Stimulated activated CD8-positive, alpha-beta memory T cell treated with anti-CD3 and anti-CD28 coated beads, Interleukin-7, amount 100 ng/mL, for 48 hours (primary cell): Measurements from ENCODE around the gene WWC1.
"Not testable (repeated sequence)": the region's sequence is repeated elsewhere in the genome, so short reads cannot be mapped to it uniquely, and the experiment has no call there.

Source experiments
- DNase-seq, 2 donors: peaks; one replicate each; pipeline ENCODE4 v3.0.0-alpha.2; 2020; ENCODE audit warnings: low read depth in 1 of 2; ENCODE audit errors: extremely low read depth in 1 of 2

WWC1 gene

DNA sequence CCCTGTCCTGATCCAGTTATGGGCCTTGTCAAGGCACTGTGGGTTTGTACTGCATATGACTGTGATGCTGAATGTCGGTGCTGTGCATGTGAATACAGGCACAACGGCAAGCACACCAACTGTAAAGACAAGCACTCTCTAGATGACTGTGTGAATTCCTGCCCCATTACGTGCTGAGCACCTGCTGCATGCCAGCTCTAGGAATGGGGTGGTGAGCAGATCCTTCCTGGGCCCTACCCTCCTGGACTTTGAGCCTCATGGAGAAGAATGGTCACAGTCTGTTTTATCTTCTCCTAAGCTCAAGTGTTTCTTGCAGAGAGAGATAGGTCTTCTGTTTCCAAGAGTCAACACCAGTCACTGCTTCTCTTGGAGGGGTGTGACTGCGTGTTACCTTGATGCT lies 138.9 kb downstream of the WWC1 start:
- DNase-seq, result no peak

DNA sequence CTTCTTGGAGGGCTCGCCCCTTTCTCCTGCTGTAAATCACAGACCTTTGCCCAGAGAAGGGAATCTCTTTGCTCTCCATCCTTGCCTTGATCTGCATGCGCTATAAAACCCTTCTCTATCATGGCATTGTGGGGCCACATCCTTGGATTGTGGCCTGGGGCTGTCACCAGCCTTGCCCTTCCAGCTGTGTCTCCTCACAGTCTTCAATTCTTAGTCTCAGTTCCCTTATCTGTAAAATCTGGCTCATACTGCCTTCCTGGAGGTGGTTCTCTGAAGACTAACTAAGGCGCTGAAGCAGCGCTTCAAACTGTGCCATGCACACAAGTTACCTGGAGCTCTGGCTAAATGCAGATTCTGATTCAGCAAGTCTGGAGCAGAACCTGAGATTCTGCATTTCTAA lies 141.5 kb downstream of the WWC1 start:
- no peak for DNase-seq

DNA sequence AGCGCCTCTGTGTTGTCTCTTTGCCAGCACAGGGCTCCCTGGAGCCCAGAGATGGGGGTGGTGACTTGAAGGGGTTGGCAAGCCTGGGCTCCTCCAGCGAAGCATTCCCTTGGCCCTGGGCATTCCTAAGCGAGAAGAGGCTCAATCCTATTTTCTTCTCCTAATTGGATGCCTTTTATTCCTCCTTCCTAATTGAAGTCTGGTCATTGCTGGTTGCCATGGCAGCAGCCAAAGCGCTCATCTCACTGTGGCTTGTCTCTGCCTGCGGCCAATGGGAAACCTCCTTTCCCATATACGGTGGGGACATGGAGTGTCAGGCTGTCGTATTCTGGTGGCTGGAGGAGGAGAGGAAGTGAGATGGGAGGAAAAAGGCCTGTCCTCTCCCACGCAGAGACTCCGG lies 142.6 kb downstream of the WWC1 start:
- no peak for DNase-seq

DNA sequence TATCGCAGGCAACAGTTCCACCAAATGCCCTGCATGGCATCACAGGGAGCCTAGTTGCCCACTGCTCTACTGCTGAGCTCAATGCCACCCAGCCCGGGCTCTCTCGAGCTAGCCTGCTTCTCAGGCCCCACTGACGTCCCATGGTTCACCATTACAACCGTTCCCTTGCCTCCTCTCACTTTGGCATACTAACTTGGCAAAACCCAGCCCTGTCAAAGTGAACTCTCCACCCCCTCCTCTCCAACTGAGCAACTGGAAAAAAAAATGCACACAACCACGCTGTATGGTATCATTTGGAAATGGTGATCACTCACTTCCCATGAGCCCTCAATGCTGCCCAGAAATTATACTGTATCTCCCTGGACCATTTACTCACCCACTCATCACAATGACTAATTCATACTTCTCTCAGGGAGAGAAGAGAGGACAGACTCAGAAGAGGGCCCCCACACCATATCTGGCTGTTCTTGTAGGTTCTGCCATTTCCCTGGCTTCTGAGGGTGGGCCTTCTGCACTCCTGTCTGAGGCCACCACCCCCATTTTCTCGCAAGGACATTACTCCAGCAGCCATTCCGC lies 143.4 kb downstream of the WWC1 start:
- DNase-seq, result no peak

DNA sequence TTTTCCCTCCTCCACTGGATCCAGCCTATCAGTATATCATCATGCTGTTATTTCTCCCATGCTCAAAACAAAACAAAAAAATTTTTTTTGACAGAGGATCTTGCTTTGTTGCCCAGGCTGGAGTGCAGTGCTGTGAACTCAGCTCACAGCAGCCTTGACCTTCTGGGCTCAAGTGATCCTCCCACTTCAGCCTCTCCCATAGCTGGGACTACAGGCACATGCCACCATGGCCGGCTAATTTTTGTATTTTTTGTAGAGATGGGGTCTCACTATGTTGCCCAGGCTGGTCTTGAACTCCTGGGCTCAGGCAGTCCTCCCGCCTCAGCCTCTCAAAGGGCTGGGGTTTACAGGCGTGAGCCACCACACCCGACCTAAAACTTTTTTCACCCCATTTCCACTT lies 143.9 kb downstream of the WWC1 start:
- not testable (repeated sequence) for DNase-seq

DNA sequence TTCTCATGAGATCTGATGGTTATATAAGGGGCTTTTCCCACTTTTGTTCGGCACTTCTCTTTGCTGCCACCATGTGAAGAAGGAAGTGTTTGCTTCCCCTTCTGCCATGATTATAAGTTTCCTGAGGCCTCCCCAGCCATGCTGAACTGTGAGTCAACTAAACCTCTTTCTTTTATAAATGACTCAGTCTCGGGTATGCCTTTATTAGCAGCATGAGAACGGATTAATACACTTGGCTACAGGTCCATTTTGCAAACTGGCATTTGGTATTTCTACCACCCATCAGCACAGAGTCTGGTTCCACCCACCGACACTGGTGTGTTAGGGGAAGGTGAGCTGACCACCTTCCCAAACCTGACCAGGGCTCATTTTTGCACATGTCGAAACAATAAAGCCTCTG lies 146.9 kb downstream of the WWC1 start:
- no peak for DNase-seq

DNA sequence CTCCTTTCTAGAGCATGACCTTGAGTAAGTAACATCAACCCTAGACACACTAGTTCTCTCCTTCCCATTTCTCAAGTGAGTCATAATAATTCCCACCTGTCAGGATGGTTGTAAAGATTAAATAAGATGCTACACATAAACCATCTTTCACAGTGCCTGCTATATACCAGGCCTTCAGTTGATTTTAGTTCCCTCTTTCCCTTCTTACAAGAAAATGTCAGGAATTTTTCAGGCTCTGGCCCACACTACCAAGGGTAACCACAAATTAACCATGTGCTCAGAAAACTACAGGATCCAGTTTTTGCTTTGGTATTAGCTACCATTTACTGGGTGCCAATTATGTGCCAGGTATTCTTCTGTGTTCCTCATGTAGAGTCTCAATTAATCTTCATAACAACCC lies 152.1 kb downstream of the WWC1 start:
- DNase-seq, result no peak

DNA sequence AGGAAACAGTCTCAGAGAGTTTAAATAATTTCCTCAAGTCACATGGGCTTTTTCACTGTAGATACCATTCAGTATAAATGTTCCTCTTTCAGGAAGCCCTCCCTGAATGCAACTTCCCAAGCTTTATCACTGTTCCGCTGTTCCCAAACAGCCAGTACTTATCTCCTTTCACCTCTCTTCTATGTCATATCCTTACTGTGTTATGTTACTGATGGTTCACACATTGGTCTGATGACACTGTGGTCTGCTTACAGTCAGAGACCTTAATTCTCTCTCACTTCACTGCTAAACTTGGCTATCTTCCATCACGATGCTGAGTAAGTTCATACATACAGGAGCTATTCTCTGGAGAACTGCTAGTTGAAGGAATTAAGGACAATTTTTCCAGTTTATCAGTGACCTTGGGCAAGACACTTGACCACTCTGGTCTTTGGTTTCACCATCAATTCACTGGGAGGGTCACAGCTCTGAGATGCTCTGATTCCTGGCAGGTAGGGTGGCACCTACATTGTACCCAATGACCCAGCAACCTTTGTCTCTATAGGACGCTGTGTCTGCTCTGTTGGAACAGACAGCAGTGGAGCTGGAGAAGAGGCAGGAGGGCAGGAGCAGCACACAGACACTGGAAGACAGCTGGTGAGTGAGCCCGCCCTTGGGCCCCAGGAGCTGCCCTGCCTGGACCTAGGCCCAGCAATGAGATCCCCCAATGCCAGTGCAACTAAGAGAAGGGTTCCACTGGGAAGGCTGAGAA lies 152.7 kb downstream of the WWC1 start:
- no peak for DNase-seq

DNA sequence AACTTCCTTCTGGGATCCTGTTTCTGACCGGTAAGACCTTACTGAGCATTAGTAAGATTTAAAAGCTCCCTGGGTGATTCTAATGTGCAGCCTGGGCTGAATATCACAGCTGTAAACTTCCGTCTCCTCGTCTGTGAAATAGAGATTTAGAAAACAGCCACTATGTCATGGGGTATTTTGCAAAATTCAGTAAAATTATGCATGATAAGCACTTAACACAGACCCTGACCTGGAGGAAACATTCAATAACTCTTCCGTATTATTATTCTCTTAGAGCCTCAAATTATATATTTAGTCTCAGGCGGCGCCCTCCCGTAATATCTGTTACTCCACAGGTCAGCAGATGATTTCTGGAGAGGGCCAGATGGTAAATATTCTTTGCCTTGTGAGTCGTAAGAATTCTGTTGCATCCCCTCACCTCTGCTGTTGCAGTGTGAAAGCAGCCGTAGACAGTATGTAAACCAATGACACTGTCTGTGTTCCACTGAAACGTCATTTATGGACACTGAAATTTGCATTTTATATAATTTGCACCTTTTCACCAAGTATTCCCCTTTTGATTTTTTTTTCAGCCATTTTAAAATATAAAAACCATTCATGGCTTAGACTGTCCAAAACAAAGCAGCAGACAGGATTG lies 155.7 kb downstream of the WWC1 start:
- no peak for DNase-seq

DNA sequence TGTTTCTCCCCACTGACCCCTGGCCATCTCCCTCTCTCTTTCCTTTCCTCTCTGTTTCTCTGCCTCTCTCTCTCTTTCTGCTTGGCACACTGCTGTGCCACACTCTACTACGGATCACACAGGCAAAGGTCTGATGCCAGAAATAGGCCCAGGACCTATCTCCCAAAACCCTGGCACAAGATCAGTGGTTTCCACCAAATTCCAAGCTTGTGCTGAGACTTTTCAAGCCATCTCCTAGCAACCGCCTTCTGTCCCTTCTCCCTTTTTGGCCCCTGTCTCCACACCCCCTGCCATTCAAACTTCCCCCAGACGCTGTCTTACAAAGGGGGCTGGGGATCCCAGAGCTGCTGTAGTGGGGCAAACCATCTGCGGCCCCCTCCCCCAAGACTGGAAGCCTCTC lies 156.4 kb downstream of the WWC1 start:
- no peak for DNase-seq

DNA sequence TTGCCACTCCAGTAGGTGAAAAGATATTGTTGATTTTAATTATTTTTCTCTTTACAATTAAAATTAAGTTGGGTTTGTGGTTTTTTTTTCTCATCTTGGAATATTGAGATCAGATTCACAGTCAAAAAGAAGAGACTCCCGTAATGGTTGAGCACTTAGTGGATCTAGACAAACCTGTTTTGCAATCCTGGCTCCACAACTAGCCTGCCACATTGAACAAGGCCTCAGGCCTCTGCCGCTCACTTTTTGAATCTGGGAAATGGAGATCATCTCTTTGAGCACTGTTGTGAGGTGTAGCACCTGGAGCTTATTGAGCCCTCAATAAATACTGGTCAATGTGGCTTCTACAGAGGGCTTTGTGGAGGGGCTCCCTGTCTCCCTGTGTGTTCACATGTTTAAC lies 157.7 kb downstream of the WWC1 start:
- DNase-seq, result no peak

DNA sequence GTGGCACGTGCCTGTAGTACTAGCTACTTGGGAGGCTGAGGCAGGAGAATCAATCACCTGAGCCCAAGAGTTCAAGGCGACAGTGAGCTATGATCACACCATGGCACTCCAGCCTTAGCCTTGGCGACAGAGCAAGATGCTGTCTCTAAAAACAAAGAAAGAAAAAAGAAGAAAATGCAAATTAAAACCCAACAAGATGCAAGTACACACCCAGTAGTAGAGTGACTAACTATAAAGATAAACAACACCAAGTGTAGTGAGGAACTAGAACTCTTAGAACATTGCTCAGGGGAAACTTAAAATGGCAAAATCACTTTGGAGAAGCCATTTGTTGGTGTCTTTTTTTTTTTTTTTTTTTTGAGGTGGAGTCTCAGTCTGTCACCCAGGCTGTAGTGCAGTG lies 160.1 kb downstream of the WWC1 start:
- DNase-seq, result no peak

DNA sequence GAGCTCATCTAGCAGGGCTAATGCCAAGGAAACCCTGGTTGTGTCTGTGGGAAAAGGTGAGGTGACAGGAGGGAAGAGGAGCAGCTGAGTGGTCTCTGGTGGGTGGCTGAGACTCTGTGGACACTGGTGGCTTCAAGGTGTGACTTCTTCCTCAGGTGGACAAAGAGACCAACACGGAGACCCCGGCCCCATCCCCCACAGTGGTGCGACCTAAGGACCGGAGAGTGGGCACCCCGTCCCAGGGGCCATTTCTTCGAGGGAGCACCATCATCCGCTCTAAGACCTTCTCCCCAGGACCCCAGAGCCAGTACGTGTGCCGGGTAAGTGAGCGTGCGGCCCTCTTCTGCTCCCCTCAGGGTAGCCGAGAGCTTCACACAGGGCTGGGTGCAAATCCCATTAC lies 163.8 kb downstream of the WWC1 start:
- DNase-seq, result no peak

DNA sequence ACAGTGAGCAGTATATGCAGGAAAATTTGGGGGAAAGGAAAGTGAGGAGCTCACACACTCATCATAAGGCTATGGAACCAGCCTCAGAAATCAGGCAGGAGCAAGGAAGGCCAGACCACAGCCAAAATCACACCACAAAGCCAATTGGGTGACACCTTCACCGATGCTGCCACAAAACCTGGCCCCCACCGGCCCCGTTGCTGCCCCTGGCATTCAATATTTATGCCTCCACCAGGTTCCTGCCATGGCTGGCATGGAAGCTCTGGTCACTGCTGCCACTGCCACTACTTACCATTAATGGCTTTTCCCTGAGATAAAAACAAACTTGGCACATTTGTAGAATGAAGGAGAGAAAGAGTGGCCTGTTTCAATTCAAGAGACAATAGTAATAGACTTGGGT lies 166.1 kb downstream of the WWC1 start:
- no peak for DNase-seq

DNA sequence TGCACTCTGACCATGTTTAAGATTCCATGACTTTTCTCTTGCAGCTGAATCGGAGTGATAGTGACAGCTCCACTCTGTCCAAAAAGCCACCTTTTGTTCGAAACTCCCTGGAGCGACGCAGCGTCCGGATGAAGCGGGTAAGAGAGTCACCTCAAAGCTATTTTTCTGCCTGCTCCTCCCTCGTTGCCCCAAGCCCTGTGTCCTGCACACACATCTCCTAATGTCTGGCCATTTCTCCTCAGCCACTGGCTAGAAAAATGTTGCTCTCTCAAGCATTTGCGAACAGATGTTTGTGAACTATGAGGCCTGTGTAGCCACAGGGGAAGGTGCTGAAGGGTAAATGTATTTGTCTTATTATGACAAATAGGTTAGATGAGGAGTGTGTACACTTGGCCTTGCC lies 169.2 kb downstream of the WWC1 start:
- no peak for DNase-seq

DNA sequence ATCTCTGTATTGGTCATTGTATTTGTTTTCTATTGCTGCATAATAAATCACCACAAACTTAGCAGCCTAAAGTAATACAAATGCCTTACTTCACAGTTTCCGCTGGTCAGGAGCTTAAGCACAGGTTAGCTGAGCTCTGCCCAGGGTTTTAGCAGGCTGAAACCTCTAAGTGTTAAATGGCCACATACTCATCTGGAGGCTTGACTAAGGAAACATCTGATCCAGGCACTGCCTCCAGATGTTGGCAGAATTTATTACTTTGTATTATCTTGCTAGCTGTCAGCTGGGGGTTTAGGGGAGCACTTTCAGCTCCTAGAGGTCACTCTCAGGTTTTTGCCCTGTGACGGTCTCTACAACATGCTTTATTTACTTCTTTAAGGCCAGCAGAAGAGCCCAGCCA lies 171.6 kb downstream of the WWC1 start:
- no peak for DNase-seq

DNA sequence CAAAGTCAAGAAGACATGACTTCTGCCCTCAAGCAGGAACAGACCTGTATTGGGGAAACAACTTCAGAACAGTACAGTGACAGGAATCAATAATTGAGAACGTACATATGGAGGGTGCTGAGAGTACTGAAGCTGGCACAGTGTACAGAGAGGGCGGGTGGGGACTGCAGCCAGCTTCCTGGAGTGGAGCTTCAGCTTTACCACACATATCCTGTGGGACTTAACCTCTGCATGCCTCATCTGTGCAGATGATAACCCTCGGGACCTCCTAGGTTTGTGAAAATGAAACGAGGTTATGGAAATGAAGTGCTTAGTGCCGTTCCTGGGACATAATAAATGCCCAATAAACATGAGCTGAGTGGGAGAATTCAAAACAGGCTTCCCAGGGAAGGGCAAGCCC lies 172.8 kb downstream of the WWC1 start:
- no peak for DNase-seq

DNA sequence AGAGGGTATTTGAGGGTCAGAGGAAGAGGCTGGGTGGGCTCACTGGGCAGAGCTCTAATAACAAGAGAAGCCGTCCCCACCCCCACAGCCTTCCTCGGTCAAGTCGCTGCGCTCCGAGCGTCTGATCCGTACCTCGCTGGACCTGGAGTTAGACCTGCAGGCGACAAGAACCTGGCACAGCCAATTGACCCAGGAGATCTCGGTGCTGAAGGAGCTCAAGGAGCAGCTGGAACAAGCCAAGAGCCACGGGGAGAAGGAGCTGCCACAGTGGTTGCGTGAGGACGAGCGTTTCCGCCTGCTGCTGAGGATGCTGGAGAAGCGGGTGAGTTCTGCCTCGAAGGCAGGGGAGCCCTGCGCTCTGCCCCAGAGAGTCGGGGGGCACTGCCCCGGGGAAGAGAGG lies 173.2 kb downstream of the WWC1 start:
- no peak for DNase-seq

DNA sequence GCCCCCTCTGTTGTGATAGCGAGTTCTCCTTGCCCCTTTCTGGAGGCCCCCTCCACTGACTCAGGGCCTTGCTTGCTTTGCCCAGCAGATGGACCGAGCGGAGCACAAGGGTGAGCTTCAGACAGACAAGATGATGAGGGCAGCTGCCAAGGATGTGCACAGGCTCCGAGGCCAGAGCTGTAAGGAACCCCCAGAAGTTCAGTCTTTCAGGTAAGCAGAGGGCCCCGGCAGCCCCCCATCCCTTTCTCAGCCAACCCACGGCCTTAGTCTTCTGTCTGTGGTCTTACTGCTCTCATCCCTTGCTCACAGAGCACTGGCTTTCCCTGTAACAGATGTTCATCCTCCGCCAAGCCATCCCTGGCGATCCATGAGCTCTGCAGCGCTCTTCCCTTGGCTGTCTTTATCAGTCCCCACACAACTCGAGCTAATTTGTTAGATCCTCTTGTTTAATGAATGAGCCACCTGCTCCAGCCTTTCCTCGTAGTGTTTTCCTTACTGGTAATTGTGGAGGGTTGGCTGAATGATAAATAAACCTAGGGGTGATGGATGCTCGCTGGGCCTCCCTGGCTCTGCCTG lies 176.4 kb downstream of the WWC1 start:
- DNase-seq, result no peak

DNA sequence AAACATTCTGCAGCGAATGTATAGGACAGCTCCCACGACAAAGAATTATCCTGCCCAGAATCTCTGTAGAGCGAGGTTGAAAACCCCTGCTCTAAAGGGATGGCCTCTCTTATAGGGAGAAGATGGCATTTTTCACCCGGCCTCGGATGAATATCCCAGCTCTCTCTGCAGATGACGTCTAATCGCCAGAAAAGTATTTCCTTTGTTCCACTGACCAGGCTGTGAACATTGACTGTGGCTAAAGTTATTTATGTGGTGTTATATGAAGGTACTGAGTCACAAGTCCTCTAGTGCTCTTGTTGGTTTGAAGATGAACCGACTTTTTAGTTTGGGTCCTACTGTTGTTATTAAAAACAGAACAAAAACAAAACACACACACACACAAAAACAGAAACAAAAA lies 177.4 kb downstream of the WWC1 start:
- no peak for DNase-seq

DNA sequence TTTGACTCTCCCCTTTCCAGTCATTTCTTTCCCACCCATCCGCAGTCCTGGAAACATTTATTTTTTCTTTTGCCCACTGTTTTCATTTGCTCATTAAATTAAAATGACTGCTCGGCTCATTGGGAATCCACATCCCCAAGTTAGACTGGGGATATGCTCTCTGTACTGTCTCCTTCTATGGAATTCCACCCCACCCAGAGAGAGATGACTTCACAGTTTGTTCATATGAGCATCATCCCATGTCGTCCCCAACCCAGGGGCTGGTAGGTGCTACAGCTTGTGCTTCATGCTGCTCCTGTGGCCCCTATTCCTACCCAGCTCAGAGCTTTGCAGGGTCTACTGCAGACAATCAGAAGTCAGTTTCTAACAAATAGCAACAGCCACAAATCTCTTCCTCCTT lies 178.4 kb downstream of the WWC1 start:
- DNase-seq, result no peak

DNA sequence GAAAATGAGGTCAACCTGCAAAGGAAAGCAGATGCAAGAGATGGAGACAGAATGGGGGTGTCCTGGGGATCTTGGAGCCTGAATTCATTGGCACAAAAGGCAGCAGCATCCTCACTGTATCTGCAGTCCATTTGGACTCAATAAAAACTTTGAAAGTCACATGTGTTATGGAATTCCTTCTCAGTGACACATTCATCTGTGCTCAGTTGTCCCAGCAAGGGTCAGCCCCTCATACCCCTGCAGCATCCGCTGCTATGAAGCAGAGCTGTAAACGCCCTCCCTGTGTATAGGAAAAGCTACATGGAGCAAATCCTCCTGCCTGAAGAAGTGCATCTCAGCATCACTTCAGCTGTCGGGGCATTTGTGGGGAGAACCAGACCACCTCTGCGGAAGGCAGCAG lies 180.3 kb downstream of the WWC1 start:
- no peak for DNase-seq
